ENCODE results near the gene SMARCD1.

DNA sequence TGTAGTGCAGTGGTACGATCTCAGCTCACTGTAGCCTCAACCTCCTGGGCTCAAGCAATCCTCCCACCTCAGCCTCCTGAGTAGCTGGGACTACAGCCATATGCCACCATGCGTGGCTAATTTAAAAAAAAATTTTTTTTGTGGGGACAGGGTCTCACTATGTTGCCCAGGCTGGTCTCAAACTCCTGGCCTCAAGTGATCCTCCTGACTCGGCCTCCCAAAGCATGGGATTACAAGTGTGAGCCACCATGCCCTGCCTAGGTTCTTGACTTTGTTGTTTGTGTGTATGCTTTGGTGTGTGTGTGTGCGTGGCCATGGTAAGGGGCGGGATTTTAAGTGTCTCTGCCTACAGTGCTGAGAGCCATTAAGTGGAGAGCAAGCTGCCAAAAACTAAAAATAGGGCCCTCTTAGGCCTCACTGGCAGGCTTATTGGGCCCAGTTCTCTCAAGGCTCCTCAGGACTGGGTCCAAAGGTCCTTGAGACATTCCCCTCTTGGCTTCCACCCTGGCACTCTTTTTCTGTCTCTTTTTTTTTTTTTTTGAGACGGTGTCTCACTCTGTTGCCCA is 32.0 kb downstream of the SMARCD1 start:
- TF ChIP-seq ZNF274 (IDR thresholded peaks at IDR 0.05; ENCODE audit: low read depth, low read length) (no peak), SUZ12 (IDR thresholded peaks at IDR 0.05; ENCODE audit: extremely low read depth, insufficient read depth, insufficient read length) (no peak), YY1 (IDR thresholded peaks at IDR 0.05; ENCODE audit: insufficient read depth, insufficient read length) (no peak)
